GM12878 (cell line): ENCODE results near the gene MYH9. TPM values are rescaled to one million over a fixed set of nuclear protein-coding genes. Genes with fewer than 3 reads are reported as not detected.
A peak's percentile ranks its signal among the peaks of the same experiment; 100 is the strongest.

Source experiments
- ATAC-seq: fragments of 200-7000 bp; cut with Tn5 transposase; 3 replicates; pipeline ENCODE4 v1.9.1; 2020; ENCODE audit warnings: mild to moderate bottlenecking, moderate library complexity
- BruUV-seq: library from RNA; stranded (reverse); fragments of 400-500 nt; replicated peaks from 2 replicates; lab custom pipeline; 2021; lab: Mats Ljungman, UMichigan
- CTCF ChIA-PET: fragments of 300-600 bp; sonication (Branson Sonifier 250); formaldehyde crosslinking; extraction: SDS; loops from one replicate; lab custom pipeline; 2021; ENCODE audit warnings: inconsistent platforms; lab: Yijun Ruan, JAX
- POLR2A ChIA-PET: fragments of 350-600 bp; formaldehyde crosslinking; extraction: SDS; loops from one replicate; lab custom pipeline; 2021; ENCODE audit warnings: inconsistent platforms; lab: Charles Lee
- RAD21 ChIA-PET: fragments of 300-600 bp; sonication (Branson Sonifier 250); formaldehyde crosslinking; loops from one replicate; lab custom pipeline; 2023; ENCODE audit warnings: antibody characterized with exemption; ENCODE audit not compliant: unreplicated experiment; lab: Charles Lee
- SMC1A ChIA-PET: fragments of 300-600 bp; sonication (Branson Sonifier 250); formaldehyde crosslinking; loops from one replicate; lab custom pipeline; 2023; ENCODE audit not compliant: unreplicated experiment, uncharacterized antibody; lab: Charles Lee
- DNase-seq: peaks from one replicate; pipeline ENCODE4 v3.0.0-alpha.2; 2011; ENCODE audit warnings: low read depth, low spot score
- FAIRE-seq: peaks from 3 replicates; lab custom pipeline; 2011; peaks lifted over from hg19 to GRCh38; lab: Jason Lieb, UNC
- H2AFZ ChIP-seq: 2 replicates; pipeline ENCODE4 v1.6.0; 2011; ENCODE audit warnings: low read depth, low read length, control low read depth; ENCODE audit not compliant: control insufficient read depth
- H3K27ac ChIP-seq: 2 replicates; pipeline ENCODE4 v1.5.1; 2011; ENCODE audit warnings: control low read depth; ENCODE audit not compliant: control insufficient read depth, insufficient read depth
- H3K27me3 ChIP-seq, 2 experiments: replicated peaks in 1 of 2; 2 replicates each; pipeline versions ENCODE4 v1.6.0 to v1.6.1; 2011; ENCODE audit warnings: low read length in 1 of 2; ENCODE audit not compliant: control insufficient read depth in 2 of 2, insufficient read depth in 2 of 2
- H3K36me3 ChIP-seq, 2 experiments: 2 replicates each; pipeline ENCODE4 v1.5.1; 2011; ENCODE audit warnings: low read length in 1 of 2; ENCODE audit not compliant: control insufficient read depth in 2 of 2, insufficient read depth in 2 of 2
- H3K4me1 ChIP-seq: 2 replicates; pipeline ENCODE4 v1.6.1; 2011; ENCODE audit warnings: mild to moderate bottlenecking, low read length, moderate library complexity, mixed read lengths; ENCODE audit not compliant: control insufficient read depth, insufficient read depth
- H3K4me2 ChIP-seq: 2 replicates; pipeline ENCODE4 v1.6.0; 2011; ENCODE audit warnings: control low read depth; ENCODE audit not compliant: control insufficient read depth, insufficient read depth
- H3K4me3 ChIP-seq: fragments of 200-600 bp; sonication (generic); 2 replicates; pipeline ENCODE4 v1.5.1; 2016
- H3K79me2 ChIP-seq: 2 replicates; pipeline ENCODE4 v1.6.0; 2011; ENCODE audit warnings: low read length; ENCODE audit not compliant: control insufficient read depth, insufficient read depth
- H3K9ac ChIP-seq: 2 replicates; pipeline ENCODE4 v1.8.0; 2011; ENCODE audit warnings: low read length, control low read depth, mixed read lengths; ENCODE audit not compliant: control insufficient read depth, insufficient read depth
- H3K9me3 ChIP-seq: replicated peaks from 3 replicates; pipeline ENCODE4 v1.5.1; 2011; ENCODE audit warnings: mild to moderate bottlenecking, low read length; ENCODE audit not compliant: control insufficient read depth, insufficient read depth
- H4K20me1 ChIP-seq: 2 replicates; pipeline ENCODE4 v1.6.0; 2011; ENCODE audit not compliant: control insufficient read depth, insufficient read depth
- PML ChIP-seq: IDR thresholded peaks from 2 replicates; pipeline ENCODE4 v1.6.1; 2012; ENCODE audit warnings: low read length, inconsistent platforms
- POLR2AphosphoS5 ChIP-seq: IDR thresholded peaks from 2 replicates; pipeline ENCODE4 v1.6.1; 2011; ENCODE audit warnings: mild to moderate bottlenecking, low read length, inconsistent platforms
- STAT3 ChIP-seq: IDR thresholded peaks from 2 replicates; pipeline ENCODE4 v1.6.1; 2011; ENCODE audit warnings: low read depth, low read length, improper control_type of control experiment
- USF2 ChIP-seq: IDR thresholded peaks from 2 replicates; pipeline ENCODE4 v1.6.1; 2011; ENCODE audit warnings: low read depth, low read length, improper control_type of control experiment, borderline replicate concordance
- WGBS: methylation state at CpG from one replicate; pipeline ENCODE4 v1.1.6; 2016; ENCODE audit warnings: low lambda C conversion rate; ENCODE audit not compliant: insufficient replicate concordance, insufficient coverage; ENCODE audit errors: missing lambda C conversion rate; 5-methylcytosine and 5-hydroxymethylcytosine counted together
- in situ Hi-C: fragments of 300-500 bp; cut with MboI; formaldehyde crosslinking; loops from 9 replicates; pipeline ENCODE4 v1.14.3; 2018; ENCODE audit warnings: mixed read lengths
- intact Hi-C: fragments of 100-400 bp; cut with micrococcal nuclease; formaldehyde crosslinking; loops from one replicate; pipeline ENCODE4 v1.14.2; 2022; ENCODE audit not compliant: unreplicated experiment
- polyA plus RNA-seq, 11 experiments: library from polyadenylated mRNA; depleted of rRNA in 4 of 11; unstranded in 6 of 11; stranded (reverse) in 5 of 11; fragments of >200 nt; fragmentation: Nextera tagmentation in 4 of 11; fragmentation: Illumina TruSeq in 1 of 11; extraction: Ambion mirVana in 4 of 11; extraction: Trizol in 1 of 11; gene quantifications; 1 replicate in 1 of 11; 2 replicates in 10 of 11; pipeline versions ENCODE4 v1.2.1 to v1.2.3, GENCODE V29; 2011 to 2016; ENCODE audit warnings: inconsistent platforms in 2 of 11, missing spikeins in 2 of 11, low read depth in 1 of 11
- total RNA-seq, 4 experiments: library from RNA; depleted of rRNA in 3 of 4; stranded (reverse); fragments of >200 nt in 3 of 4; fragmentation: Illumina TruSeq in 1 of 4; extraction: Trizol in 1 of 4; gene quantifications; 2 replicates each; pipeline versions ENCODE4 v1.2.1 to v1.2.3, GENCODE V29; 2013 to 2021
- TF ChIP-seq, protein P1 (sequence below): fragments of 450-650 bp; IDR thresholded peaks from 2 replicates; pipeline ENCODE4 v1.6.1; 2016; ENCODE audit warnings: mild to moderate bottlenecking

Gene MYH9
- total and polyA plus RNA-seq, 10 of the 15 experiments (the other 5 are each of a cell fraction or from before 2014, with no cell fraction given) = 5.1 to 525 (median 145) TPM

- DNase-seq (no peak), FAIRE-seq (no peak), ATAC-seq (no peak)
- SMC1A ChIA-PET = interaction anchor here (1.0 to 1.2 kb wide), 2 partner anchors 85 to 190 kb away, joined by 3 read pairs; no protein-coding TSS in a partner anchor
- no peak overlapping the region for H3K4me3 ChIP-seq
- BruUV-seq = no TSS peak
- POLR2A ChIA-PET = interaction anchor here (0.6 to 0.7 kb wide), 2 partner anchors 99 to 212 kb away, joined by 3 to 4 read pairs; no protein-coding TSS in a partner anchor
- 75% methylated on average over 7 of the region's 8 CpGs for WGBS
- CTCF ChIA-PET = interaction anchor here (0.6 to 1.2 kb wide), 6 partner anchors 20 to 190 kb away, joined by 3 to 4 read pairs (median 3); partner anchors contain the start of gene APOL2
- H3K4me2 ChIP-seq = no peak overlapping the region
- H3K36me3 ChIP-seq = peaks cover 11 to 31% of the 10 kb centered on the region in 2 experiments
- in situ Hi-C loops = no loop called here
- H3K79me2 ChIP-seq = no peaks in the 10 kb centered on the region
- no peak overlapping the region for H2AFZ ChIP-seq
- H3K9me3 ChIP-seq = no peaks in the 10 kb centered on the region
- intact Hi-C loops = no loop called here
- H3K27ac ChIP-seq = no peak overlapping the region
- RAD21 ChIA-PET = interaction anchor here (0.6 to 1.0 kb wide), 6 partner anchors 29 to 203 kb away, joined by 3 to 4 read pairs (median 4); no protein-coding TSS in a partner anchor
- no peaks in the 10 kb centered on the region for H3K27me3 ChIP-seq
- TF ChIP-seq PML (peak; percentile 57; the same call in 1 of the 2 replicates), STAT3 (no peak), POLR2AphosphoS5 (no peak), USF2 (no peak)
- TF ChIP-seq, protein P1, sequence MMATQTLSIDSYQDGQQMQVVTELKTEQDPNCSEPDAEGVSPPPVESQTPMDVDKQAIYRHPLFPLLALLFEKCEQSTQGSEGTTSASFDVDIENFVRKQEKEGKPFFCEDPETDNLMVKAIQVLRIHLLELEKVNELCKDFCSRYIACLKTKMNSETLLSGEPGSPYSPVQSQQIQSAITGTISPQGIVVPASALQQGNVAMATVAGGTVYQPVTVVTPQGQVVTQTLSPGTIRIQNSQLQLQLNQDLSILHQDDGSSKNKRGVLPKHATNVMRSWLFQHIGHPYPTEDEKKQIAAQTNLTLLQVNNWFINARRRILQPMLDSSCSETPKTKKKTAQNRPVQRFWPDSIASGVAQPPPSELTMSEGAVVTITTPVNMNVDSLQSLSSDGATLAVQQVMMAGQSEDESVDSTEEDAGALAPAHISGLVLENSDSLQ = no peak
- H3K9ac ChIP-seq = no peak overlapping the region
- H3K4me1 ChIP-seq = peaks cover 6% of the 10 kb centered on the region
- H4K20me1 ChIP-seq = no peaks in the 10 kb centered on the region
Observed at GRCh38 chr22:36280379-36280778, 107.4 kb downstream of the MYH9 start.
